ENCODE data around the gene DMXL1. TPM values are rescaled to one million over a fixed set of nuclear protein-coding genes. Genes with fewer than 3 reads are reported as not detected.

Gene DMXL1
- total RNA-seq, 1 donor, result 86.1 TPM

DNA sequence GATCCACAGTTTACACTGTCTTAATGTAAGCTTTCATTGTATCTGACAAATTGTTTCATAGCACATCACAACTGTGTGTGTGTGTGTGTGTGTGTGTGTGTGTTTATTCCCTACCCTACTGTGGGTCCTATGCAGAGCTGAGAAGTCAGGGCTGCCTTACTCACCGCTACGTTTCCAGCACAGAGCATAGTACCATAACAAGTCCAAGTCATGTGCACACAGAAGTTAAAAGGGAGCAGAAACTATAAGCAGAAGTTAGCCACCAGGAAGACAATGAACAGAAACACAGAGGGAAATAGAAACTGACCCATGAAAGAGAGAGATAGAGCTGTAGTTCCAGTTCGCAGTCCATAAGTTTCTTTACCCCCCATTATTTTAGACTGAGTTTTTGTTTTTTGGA lies 38.2 kb upstream of the DMXL1 start:
- H2AFZ ChIP-seq (ENCODE audit: low read length), result no peak overlapping the region
- DNase-seq (ENCODE audit: insufficient read length, low spot score, missing footprints), result no peak
- no peak overlapping the region for H3K27ac ChIP-seq (ENCODE audit: low read depth, low read length)
- no peaks in the 10 kb centered on the region for H3K27me3 ChIP-seq (ENCODE audit: insufficient read depth, low read length)
- no peak for TF ChIP-seq CTCF (IDR thresholded peaks at IDR 0.05; ENCODE audit: extremely low read depth, low read depth, low read length)
- H3K36me3 ChIP-seq (ENCODE audit: insufficient read depth, low read length), result no peaks in the 10 kb centered on the region
- H3K79me2 ChIP-seq (ENCODE audit: insufficient read depth, low read length), result no peaks in the 10 kb centered on the region
- no peak overlapping the region for H3K4me2 ChIP-seq (ENCODE audit: insufficient read depth, low read length)
- H3K4me3 ChIP-seq (ENCODE audit: insufficient read depth, low read length), result no peak overlapping the region
- H3K9me3 ChIP-seq (ENCODE audit: low read depth, low read length), result no peaks in the 10 kb centered on the region
- no peaks in the 10 kb centered on the region for H4K20me1 ChIP-seq (ENCODE audit: insufficient read depth, low read length)
- peaks cover 11% of the 10 kb centered on the region for H3K4me1 ChIP-seq (ENCODE audit: insufficient read depth, low read length)

GRCh38 chr5:119033135-119033534 lies 37.8 kb upstream of the DMXL1 start:
- TF ChIP-seq CTCF (IDR thresholded peaks at IDR 0.05; ENCODE audit: extremely low read depth, low read depth, low read length), result no peak
- Histone ChIP-seq H4K20me1 (ENCODE audit: insufficient read depth, low read length) (no peaks in the 10 kb centered on the region), H3K4me3 (ENCODE audit: insufficient read depth, low read length) (no peak overlapping the region), H3K4me2 (ENCODE audit: insufficient read depth, low read length) (no peak overlapping the region), H3K27me3 (ENCODE audit: insufficient read depth, low read length) (no peaks in the 10 kb centered on the region), H2AFZ (ENCODE audit: low read length) (no peak overlapping the region), H3K4me1 (ENCODE audit: insufficient read depth, low read length) (peaks cover 11% of the 10 kb centered on the region), H3K36me3 (ENCODE audit: insufficient read depth, low read length) (no peaks in the 10 kb centered on the region), H3K27ac (ENCODE audit: low read depth, low read length) (no peak overlapping the region), H3K9me3 (ENCODE audit: low read depth, low read length) (no peaks in the 10 kb centered on the region), H3K79me2 (ENCODE audit: insufficient read depth, low read length) (no peaks in the 10 kb centered on the region)
- no peak for DNase-seq (ENCODE audit: insufficient read length, low spot score, missing footprints)

DNA sequence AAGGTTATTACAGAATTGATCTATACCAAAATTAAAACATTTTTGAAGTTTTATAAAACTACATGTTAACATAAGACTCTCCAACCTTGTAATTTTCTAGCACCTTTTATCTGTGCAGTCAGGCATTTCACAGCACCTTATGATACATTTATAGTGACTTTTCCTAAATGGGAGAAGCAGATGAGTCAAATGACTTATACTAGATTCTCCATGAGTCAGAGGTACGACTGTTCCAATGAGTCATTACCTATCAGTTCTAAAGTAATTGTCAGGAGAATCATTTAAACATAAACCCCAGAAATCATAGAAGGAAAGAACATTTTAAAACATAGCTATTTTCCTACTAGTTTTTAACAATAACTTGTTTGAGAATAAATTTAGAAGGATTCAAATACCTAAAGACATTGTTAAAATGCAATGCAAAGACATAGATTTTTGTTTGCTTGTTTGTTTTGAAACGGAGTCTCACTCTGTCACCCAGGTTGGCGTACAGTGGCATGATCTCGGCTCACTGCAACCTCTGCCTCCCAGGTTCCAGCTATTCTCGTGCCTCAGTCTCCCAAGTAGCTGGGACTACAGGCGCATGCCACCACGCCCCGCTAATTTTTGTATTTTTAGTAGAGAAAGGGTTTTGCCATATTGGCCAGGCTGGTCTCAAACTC lies 34.7 kb upstream of the DMXL1 start:
- TF ChIP-seq CTCF (IDR thresholded peaks at IDR 0.05; ENCODE audit: extremely low read depth, low read depth, low read length), result no peak
- Histone ChIP-seq H3K27ac (ENCODE audit: low read depth, low read length) (no peak overlapping the region), H3K79me2 (ENCODE audit: insufficient read depth, low read length) (no peaks in the 10 kb centered on the region), H3K27me3 (ENCODE audit: insufficient read depth, low read length) (no peaks in the 10 kb centered on the region), H3K4me2 (ENCODE audit: insufficient read depth, low read length) (no peak overlapping the region), H3K4me3 (ENCODE audit: insufficient read depth, low read length) (no peak overlapping the region), H3K4me1 (ENCODE audit: insufficient read depth, low read length) (peaks cover 11% of the 10 kb centered on the region), H3K36me3 (ENCODE audit: insufficient read depth, low read length) (no peaks in the 10 kb centered on the region), H2AFZ (ENCODE audit: low read length) (no peak overlapping the region), H4K20me1 (ENCODE audit: insufficient read depth, low read length) (no peaks in the 10 kb centered on the region), H3K9me3 (ENCODE audit: low read depth, low read length) (no peaks in the 10 kb centered on the region)
- DNase-seq (ENCODE audit: insufficient read length, low spot score, missing footprints), result peak; percentile 92

- Histone ChIP-seq H3K9me3 (ENCODE audit: low read depth, low read length) (no peaks in the 10 kb centered on the region), H3K4me2 (ENCODE audit: insufficient read depth, low read length) (no peak overlapping the region), H3K79me2 (ENCODE audit: insufficient read depth, low read length) (no peaks in the 10 kb centered on the region), H4K20me1 (ENCODE audit: insufficient read depth, low read length) (no peaks in the 10 kb centered on the region), H3K27ac (ENCODE audit: low read depth, low read length) (peak overlapping the region; percentile 37), H3K27me3 (ENCODE audit: insufficient read depth, low read length) (no peaks in the 10 kb centered on the region), H3K4me1 (ENCODE audit: insufficient read depth, low read length) (peaks cover 11% of the 10 kb centered on the region), H3K36me3 (ENCODE audit: insufficient read depth, low read length) (no peaks in the 10 kb centered on the region), H3K4me3 (ENCODE audit: insufficient read depth, low read length) (no peak overlapping the region), H2AFZ (ENCODE audit: low read length) (no peak overlapping the region)
- no peak for TF ChIP-seq CTCF (IDR thresholded peaks at IDR 0.05; ENCODE audit: extremely low read depth, low read depth, low read length)
- DNase-seq (ENCODE audit: insufficient read length, low spot score, missing footprints), result peak; percentile 45
Measured at GRCh38 chr5:119037496-119038215, 33.2 kb upstream of the DMXL1 start.

All from osteoblast (primary cell).